Measurements from ENCODE around the gene MYDGF. TPM values are rescaled to one million over a fixed set of nuclear protein-coding genes. Genes with fewer than 3 reads are reported as not detected.

Gene MYDGF
- polyA plus RNA-seq, 1 donor from 2014 or later = 73.2 TPM

DNA sequence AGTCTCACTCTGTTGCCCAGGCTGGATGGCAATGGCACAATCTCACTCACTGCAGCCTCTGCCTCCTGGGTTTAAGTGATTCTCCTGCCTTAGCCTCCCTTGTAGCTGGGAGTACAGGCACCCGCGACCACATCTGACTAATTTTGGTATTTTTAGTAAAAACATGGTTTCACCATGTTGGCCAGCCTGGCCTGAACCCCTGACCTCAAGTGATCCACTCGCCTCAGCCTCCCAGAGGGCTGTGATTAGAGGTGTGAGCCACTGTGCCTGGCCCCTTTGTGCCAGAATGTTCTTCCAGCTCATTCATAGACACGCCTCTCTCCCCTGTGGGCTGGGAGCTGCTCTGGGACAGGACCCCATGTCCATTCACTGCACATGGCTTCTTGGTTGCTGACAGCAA, 9.1 kb downstream of the MYDGF start:
- no peak for TF ChIP-seq EP300 (conservative IDR thresholded peaks at IDR 0.05; ENCODE audit: poor library complexity, severe bottlenecking)
- no peak for TF ChIP-seq TAF1 (IDR thresholded peaks at IDR 0.05; ENCODE audit: low read depth)
- no peak for TF ChIP-seq RAD21 (conservative IDR thresholded peaks at IDR 0.05)
- TF ChIP-seq SMC3 (conservative IDR thresholded peaks at IDR 0.05; ENCODE audit: poor library complexity) = no peak
- Histone ChIP-seq H4K20me1 (ENCODE audit: insufficient read depth) (no peaks in the 10 kb centered on the region), H3K79me2 (replicated peaks; ENCODE audit: insufficient read depth, low read length) (no peaks in the 10 kb centered on the region), H3K4me2 (ENCODE audit: low read length) (no peak overlapping the region), H3F3A (ENCODE audit: insufficient read depth, low read length, poor library complexity, severe bottlenecking) (no peaks in the 10 kb centered on the region), H3K36me3 (ENCODE audit: insufficient read depth, low read length) (no peaks in the 10 kb centered on the region), H3K27me3 (ENCODE audit: insufficient read depth, low read depth, low read length) (no peaks in the 10 kb centered on the region), H3K4me3 (ENCODE audit: low read length) (no peak overlapping the region), H3K9me2 (ENCODE audit: insufficient read depth, low read length) (no peaks in the 10 kb centered on the region), H3K9ac (ENCODE audit: low read length) (no peak overlapping the region), H3K9me3 (ENCODE audit: low read length) (no peaks in the 10 kb centered on the region), H2AFZ (ENCODE audit: low read depth, low read length) (no peak overlapping the region), H3K27ac (ENCODE audit: low read length) (no peak overlapping the region)

DNA sequence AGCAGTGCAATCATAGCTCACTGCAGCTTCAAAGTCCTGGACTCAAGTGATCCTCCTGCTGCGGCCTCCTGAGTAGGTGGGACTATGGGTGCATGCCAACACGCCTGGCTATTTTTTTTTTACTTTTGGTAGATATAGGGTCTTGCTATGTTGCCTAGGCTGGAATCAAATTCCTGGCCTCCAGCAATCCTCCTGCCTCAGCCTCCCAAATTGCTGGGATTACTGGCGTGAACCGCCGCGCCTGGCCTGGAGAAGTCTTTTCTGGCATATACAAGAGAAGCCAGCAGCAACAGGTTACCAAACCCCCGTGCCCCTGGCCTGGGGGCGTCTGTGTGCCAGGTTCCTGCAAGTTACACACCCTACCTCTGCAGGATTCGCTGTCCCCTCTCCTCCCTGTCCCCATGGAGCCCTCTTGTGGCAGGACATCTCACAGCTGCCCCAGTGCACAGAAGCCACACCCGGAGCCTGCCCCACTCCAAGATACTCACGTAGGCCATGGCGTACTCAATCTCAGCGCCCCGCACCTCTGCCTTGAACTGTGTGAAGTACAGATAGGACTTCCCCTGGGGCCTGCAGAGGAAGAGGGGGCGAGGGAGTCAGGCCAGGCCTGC, 9.9 kb downstream of the MYDGF start:
- no peaks in the 10 kb centered on the region for H3K36me3 ChIP-seq (ENCODE audit: insufficient read depth, low read length)
- H3K9ac ChIP-seq (ENCODE audit: low read length) = no peak overlapping the region
- no peaks in the 10 kb centered on the region for H3K79me2 ChIP-seq (replicated peaks; ENCODE audit: insufficient read depth, low read length)
- no peak overlapping the region for H3K4me2 ChIP-seq (ENCODE audit: low read length)
- H3K27me3 ChIP-seq (ENCODE audit: insufficient read depth, low read depth, low read length) = no peaks in the 10 kb centered on the region
- TF ChIP-seq EP300 (conservative IDR thresholded peaks at IDR 0.05; ENCODE audit: poor library complexity, severe bottlenecking) (no peak), MXI1 (conservative IDR thresholded peaks at IDR 0.05; ENCODE audit: poor library complexity, severe bottlenecking) (no peak), EZH2 (IDR thresholded peaks at IDR 0.05; ENCODE audit: borderline replicate concordance, insufficient read depth, low read length, poor library complexity, severe bottlenecking) (no peak), TAF1 (IDR thresholded peaks at IDR 0.05; ENCODE audit: low read depth) (no peak), SMC3 (conservative IDR thresholded peaks at IDR 0.05; ENCODE audit: poor library complexity) (no peak), RAD21 (conservative IDR thresholded peaks at IDR 0.05) (no peak), POLR2AphosphoS5 (IDR thresholded peaks at IDR 0.05) (no peak)
- TF ChIP-seq, protein P1, sequence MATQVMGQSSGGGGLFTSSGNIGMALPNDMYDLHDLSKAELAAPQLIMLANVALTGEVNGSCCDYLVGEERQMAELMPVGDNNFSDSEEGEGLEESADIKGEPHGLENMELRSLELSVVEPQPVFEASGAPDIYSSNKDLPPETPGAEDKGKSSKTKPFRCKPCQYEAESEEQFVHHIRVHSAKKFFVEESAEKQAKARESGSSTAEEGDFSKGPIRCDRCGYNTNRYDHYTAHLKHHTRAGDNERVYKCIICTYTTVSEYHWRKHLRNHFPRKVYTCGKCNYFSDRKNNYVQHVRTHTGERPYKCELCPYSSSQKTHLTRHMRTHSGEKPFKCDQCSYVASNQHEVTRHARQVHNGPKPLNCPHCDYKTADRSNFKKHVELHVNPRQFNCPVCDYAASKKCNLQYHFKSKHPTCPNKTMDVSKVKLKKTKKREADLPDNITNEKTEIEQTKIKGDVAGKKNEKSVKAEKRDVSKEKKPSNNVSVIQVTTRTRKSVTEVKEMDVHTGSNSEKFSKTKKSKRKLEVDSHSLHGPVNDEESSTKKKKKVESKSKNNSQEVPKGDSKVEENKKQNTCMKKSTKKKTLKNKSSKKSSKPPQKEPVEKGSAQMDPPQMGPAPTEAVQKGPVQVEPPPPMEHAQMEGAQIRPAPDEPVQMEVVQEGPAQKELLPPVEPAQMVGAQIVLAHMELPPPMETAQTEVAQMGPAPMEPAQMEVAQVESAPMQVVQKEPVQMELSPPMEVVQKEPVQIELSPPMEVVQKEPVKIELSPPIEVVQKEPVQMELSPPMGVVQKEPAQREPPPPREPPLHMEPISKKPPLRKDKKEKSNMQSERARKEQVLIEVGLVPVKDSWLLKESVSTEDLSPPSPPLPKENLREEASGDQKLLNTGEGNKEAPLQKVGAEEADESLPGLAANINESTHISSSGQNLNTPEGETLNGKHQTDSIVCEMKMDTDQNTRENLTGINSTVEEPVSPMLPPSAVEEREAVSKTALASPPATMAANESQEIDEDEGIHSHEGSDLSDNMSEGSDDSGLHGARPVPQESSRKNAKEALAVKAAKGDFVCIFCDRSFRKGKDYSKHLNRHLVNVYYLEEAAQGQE (IDR thresholded peaks at IDR 0.05; ENCODE audit: borderline replicate concordance) = no peak
- TF ChIP-seq, protein P2, sequence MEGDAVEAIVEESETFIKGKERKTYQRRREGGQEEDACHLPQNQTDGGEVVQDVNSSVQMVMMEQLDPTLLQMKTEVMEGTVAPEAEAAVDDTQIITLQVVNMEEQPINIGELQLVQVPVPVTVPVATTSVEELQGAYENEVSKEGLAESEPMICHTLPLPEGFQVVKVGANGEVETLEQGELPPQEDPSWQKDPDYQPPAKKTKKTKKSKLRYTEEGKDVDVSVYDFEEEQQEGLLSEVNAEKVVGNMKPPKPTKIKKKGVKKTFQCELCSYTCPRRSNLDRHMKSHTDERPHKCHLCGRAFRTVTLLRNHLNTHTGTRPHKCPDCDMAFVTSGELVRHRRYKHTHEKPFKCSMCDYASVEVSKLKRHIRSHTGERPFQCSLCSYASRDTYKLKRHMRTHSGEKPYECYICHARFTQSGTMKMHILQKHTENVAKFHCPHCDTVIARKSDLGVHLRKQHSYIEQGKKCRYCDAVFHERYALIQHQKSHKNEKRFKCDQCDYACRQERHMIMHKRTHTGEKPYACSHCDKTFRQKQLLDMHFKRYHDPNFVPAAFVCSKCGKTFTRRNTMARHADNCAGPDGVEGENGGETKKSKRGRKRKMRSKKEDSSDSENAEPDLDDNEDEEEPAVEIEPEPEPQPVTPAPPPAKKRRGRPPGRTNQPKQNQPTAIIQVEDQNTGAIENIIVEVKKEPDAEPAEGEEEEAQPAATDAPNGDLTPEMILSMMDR (IDR thresholded peaks at IDR 0.05; ENCODE audit: poor library complexity, severe bottlenecking) = no peak
- no peak overlapping the region for H3K4me3 ChIP-seq (ENCODE audit: low read length)
- no peaks in the 10 kb centered on the region for H3K9me3 ChIP-seq (ENCODE audit: low read length)
- H3F3A ChIP-seq (ENCODE audit: insufficient read depth, low read length, poor library complexity, severe bottlenecking) = no peaks in the 10 kb centered on the region
- no peaks in the 10 kb centered on the region for H4K20me1 ChIP-seq (ENCODE audit: insufficient read depth)
- H2AFZ ChIP-seq (ENCODE audit: low read depth, low read length) = no peak overlapping the region
- no peak overlapping the region for H3K27ac ChIP-seq (ENCODE audit: low read length)
- H3K9me2 ChIP-seq (ENCODE audit: insufficient read depth, low read length) = no peaks in the 10 kb centered on the region
